NB4 (cell line): ENCODE data around the gene SLC17A5.
"Not testable (repeated sequence)": the region's sequence is repeated elsewhere in the genome, so short reads cannot be mapped to it uniquely, and the experiment has no call there.

Source experiments
- POLR2A ChIP-seq: IDR thresholded peaks from 2 replicates; pipeline ENCODE4 v1.6.1; 2011; ENCODE audit warnings: mild to moderate bottlenecking; ENCODE audit not compliant: insufficient read length; ENCODE audit errors: extremely low read depth
- TF ChIP-seq, protein P1 (sequence below): IDR thresholded peaks from one replicate; pipeline ENCODE4 v1.5.1; 2012; ENCODE audit warnings: low read depth, low read length

- TF ChIP-seq, protein P1, sequence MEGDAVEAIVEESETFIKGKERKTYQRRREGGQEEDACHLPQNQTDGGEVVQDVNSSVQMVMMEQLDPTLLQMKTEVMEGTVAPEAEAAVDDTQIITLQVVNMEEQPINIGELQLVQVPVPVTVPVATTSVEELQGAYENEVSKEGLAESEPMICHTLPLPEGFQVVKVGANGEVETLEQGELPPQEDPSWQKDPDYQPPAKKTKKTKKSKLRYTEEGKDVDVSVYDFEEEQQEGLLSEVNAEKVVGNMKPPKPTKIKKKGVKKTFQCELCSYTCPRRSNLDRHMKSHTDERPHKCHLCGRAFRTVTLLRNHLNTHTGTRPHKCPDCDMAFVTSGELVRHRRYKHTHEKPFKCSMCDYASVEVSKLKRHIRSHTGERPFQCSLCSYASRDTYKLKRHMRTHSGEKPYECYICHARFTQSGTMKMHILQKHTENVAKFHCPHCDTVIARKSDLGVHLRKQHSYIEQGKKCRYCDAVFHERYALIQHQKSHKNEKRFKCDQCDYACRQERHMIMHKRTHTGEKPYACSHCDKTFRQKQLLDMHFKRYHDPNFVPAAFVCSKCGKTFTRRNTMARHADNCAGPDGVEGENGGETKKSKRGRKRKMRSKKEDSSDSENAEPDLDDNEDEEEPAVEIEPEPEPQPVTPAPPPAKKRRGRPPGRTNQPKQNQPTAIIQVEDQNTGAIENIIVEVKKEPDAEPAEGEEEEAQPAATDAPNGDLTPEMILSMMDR, result not testable (repeated sequence)
- TF ChIP-seq POLR2A, result not testable (repeated sequence)
Observed at GRCh38 chr6:73555380-73555949, 98.3 kb downstream of the SLC17A5 start.
